Lower lobe of right lung (tissue), 2 donors: Measurements from ENCODE around the gene BICC1. TPM values are rescaled to one million over a fixed set of nuclear protein-coding genes. Genes with fewer than 3 reads are reported as not detected.

ENCODE experiments used
- ATAC-seq, 2 donors: fragments of 200-7000 bp; cut with Tn5 transposase; one replicate each; pipeline ENCODE4 v1.9.1; 2020 to 2022; ENCODE audit warnings: mild to moderate bottlenecking in 2 of 2, moderate library complexity in 2 of 2
- DNase-seq: peaks from one replicate; pipeline ENCODE4 v3.0.0-alpha.2; 2020
- H3K27ac ChIP-seq: fragments of 200-600 bp; one replicate; pipeline ENCODE4 v1.8.0; 2022
- H3K27me3 ChIP-seq: fragments of 200-600 bp; one replicate; pipeline ENCODE4 v1.8.0; 2022; ENCODE audit warnings: low read depth
- H3K36me3 ChIP-seq: fragments of 200-600 bp; one replicate; pipeline ENCODE4 v1.8.0; 2022; ENCODE audit warnings: mild to moderate bottlenecking
- H3K4me1 ChIP-seq: fragments of 200-600 bp; one replicate; pipeline ENCODE4 v1.8.0; 2022
- H3K4me3 ChIP-seq: fragments of 200-600 bp; one replicate; pipeline ENCODE4 v1.8.0; 2022; ENCODE audit warnings: mild to moderate bottlenecking
- H3K9me3 ChIP-seq: fragments of 200-600 bp; one replicate; pipeline ENCODE4 v1.8.0; 2022
- intact Hi-C: fragments of 100-400 bp; cut with DNase I; formaldehyde crosslinking; loops from one replicate; pipeline ENCODE4 v1.11.0; 2022
- total RNA-seq: library from RNA; stranded (reverse); fragmentation: NEBNext Ultra II Directional; extraction: Animal tissue kit (Norgen Biotek cat#: 25700); gene quantifications from one replicate; pipeline ENCODE4 v1.2.1, GENCODE V29; 2021
- TF ChIP-seq, protein P1 (sequence below): fragments of 200-600 bp; IDR thresholded peaks from one replicate; pipeline ENCODE4 v1.8.0; 2022; ENCODE audit warnings: antibody characterized with exemption, mild to moderate bottlenecking
- donor health status: DM: no; HTN: yes; CAD: no; lungs with severe emphysema.

Gene BICC1
- total RNA-seq, 1 donor from 2014 or later: 11.0 TPM

DNA sequence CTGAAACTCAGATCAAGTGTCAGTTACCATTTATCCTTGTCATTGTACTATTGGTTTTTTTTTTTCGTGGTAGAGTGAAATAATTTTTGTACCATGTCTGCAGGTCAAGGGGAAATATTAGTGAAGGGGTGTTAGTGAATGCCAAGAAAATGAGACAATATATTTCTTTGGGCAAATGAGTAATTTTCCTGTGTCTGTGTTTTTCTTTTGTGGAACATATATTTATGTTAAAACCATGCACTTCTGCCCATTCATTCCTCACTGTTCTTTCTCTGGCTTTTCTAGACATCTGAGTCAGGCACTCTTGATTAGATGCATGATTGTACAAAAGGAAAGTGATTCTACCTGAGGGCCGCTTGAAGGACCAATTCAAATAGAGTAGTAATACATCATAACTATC lies 161.6 kb downstream of the BICC1 start:
- no peak overlapping the region for H3K27ac ChIP-seq

DNA sequence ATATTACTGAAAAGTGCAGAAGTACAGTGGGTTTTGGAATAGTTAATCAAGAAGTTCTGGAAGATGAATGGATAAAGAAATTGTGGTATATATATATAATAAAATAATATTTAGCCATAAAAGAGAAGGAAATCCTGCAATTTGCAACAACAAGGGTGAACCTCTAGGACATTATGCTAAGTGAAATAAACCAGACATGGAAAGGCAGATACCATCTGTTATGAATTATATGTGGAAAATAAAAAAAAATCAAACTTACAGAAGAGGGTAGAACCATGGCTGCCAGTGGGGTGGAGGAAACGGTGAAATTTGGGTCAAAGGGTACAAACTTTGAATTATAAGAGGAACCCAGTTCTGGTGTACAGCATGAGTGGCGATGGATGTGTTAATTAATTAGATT lies 162.6 kb downstream of the BICC1 start:
- intact Hi-C loops: no loop called here
- Histone ChIP-seq H3K4me1 (no peaks in the 10 kb centered on the region), H3K36me3 (no peaks in the 10 kb centered on the region), H3K27me3 (no peaks in the 10 kb centered on the region), H3K27ac (no peak overlapping the region), H3K4me3 (no peak overlapping the region), H3K9me3 (no peaks in the 10 kb centered on the region)
- TF ChIP-seq, protein P1, sequence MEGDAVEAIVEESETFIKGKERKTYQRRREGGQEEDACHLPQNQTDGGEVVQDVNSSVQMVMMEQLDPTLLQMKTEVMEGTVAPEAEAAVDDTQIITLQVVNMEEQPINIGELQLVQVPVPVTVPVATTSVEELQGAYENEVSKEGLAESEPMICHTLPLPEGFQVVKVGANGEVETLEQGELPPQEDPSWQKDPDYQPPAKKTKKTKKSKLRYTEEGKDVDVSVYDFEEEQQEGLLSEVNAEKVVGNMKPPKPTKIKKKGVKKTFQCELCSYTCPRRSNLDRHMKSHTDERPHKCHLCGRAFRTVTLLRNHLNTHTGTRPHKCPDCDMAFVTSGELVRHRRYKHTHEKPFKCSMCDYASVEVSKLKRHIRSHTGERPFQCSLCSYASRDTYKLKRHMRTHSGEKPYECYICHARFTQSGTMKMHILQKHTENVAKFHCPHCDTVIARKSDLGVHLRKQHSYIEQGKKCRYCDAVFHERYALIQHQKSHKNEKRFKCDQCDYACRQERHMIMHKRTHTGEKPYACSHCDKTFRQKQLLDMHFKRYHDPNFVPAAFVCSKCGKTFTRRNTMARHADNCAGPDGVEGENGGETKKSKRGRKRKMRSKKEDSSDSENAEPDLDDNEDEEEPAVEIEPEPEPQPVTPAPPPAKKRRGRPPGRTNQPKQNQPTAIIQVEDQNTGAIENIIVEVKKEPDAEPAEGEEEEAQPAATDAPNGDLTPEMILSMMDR: no peak
- no peak for DNase-seq
- no peak for ATAC-seq

More for the DNA sequence above, 161.6 kb downstream of the BICC1 start:
- no peaks in the 10 kb centered on the region for H3K36me3 ChIP-seq
- H3K27me3 ChIP-seq: no peaks in the 10 kb centered on the region
- TF ChIP-seq, protein P1: no peak
- no peaks in the 10 kb centered on the region for H3K4me1 ChIP-seq
- H3K9me3 ChIP-seq: no peaks in the 10 kb centered on the region
- ATAC-seq: no peak
- no peak for DNase-seq
- intact Hi-C loops: no loop called here
- H3K4me3 ChIP-seq: no peak overlapping the region

DNA sequence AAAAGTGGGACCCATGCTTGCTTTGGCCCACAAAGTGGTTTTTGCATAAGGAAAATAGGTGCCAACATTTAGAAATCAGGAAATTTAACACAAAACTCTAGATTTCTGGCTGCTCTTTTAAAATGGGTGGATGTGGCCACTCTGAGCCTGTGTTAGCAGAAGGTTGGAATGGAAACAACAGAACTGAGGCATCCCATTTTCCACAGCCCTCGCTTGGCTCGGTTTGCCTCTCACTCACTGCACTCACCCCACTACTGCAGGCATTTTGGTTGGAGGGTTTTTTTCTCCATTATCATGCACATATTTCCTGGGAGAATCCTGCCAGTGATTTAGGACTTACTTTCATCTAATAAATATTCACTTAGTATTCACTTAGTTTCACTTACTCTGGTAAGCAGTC lies 178.9 kb downstream of the BICC1 start:
- H3K9me3 ChIP-seq: peaks cover 6% of the 10 kb centered on the region
- no peak overlapping the region for H3K27ac ChIP-seq
- ATAC-seq: no peak
- H3K4me1 ChIP-seq: no peaks in the 10 kb centered on the region
- TF ChIP-seq, protein P1: no peak
- no peak overlapping the region for H3K4me3 ChIP-seq
- intact Hi-C loops: no loop called here
- H3K27me3 ChIP-seq: no peaks in the 10 kb centered on the region
- no peak for DNase-seq
- H3K36me3 ChIP-seq: no peaks in the 10 kb centered on the region

DNA sequence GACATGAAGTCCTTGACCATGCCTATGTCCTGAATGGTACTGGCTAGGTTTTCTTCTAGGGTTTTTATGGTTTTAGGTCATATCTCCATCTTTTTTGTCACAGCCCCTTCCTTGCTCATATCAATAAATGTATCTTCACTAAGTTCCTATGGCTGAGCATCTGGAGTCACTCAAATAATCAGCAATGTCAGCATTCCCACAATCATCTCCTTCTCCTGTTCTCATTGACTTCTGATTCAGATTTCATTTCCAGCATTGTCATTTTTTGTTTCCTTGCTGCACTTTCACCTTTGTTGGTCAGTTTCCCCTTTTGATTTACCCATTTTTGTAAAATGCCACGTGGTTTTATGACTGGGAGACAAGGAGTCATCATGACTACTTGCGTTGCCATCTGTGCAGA lies 181.2 kb downstream of the BICC1 start:
- Histone ChIP-seq H3K9me3 (peaks cover 6% of the 10 kb centered on the region), H3K36me3 (no peaks in the 10 kb centered on the region), H3K4me3 (no peak overlapping the region), H3K4me1 (no peaks in the 10 kb centered on the region), H3K27me3 (no peaks in the 10 kb centered on the region), H3K27ac (no peak overlapping the region)
- ATAC-seq (no peak), DNase-seq (no peak)
- TF ChIP-seq, protein P1: no peak
- intact Hi-C loops: no loop called here

DNA sequence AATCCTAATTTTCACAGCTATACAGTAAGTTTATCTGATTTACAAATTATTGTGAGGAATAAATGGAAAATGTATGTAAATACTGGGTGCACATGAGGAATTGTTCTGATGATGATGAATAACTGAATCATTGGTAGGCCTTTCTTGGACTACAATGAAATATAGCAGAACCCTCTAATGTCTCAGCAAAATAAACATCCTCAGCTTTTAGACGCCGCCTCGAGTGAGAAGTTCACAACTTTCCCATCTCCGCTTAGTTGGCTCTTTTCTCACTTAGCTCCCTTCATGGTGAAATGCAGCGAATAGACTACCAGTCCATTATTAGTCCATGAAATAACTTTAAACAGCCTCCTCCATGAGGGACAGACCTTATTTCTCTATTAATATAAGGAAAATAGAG lies 182.3 kb downstream of the BICC1 start:
- ATAC-seq (no peak), DNase-seq (no peak)
- H3K4me3 ChIP-seq: no peak overlapping the region
- H3K9me3 ChIP-seq: peaks cover 6% of the 10 kb centered on the region
- H3K27me3 ChIP-seq: no peaks in the 10 kb centered on the region
- H3K36me3 ChIP-seq: no peaks in the 10 kb centered on the region
- H3K27ac ChIP-seq: no peak overlapping the region
- H3K4me1 ChIP-seq: no peaks in the 10 kb centered on the region
- intact Hi-C loops: no loop called here
- TF ChIP-seq, protein P1: no peak

DNA sequence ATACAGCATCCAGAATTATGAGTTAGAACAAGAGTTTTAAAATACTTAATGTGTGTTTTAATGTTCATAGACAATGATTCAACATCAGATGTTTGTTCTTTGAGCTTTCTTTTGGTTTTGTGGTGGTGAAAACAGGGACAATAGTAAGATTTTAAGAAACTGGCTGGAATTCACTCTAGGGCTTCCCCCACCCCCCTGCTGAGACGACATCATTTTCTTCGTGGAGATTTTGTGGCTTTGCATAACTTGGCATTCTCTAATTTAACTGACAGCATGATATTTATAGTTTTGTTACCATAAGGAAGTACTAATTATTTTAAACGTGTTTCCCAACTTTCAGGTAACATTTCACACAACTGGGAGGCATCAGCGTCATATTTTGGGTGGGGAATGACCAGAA lies 184.1 kb downstream of the BICC1 start:
- Histone ChIP-seq H3K9me3 (peaks cover under 1% of the 10 kb centered on the region), H3K4me1 (no peaks in the 10 kb centered on the region), H3K27ac (no peak overlapping the region), H3K27me3 (no peaks in the 10 kb centered on the region), H3K4me3 (no peak overlapping the region), H3K36me3 (no peaks in the 10 kb centered on the region)
- intact Hi-C loops: no loop called here
- TF ChIP-seq, protein P1: no peak
- ATAC-seq: no peak
- DNase-seq: no peak
